Choroid plexus epithelial cell (primary cell): ENCODE results near the gene KRT39.

ENCODE experiments used
- DNase-seq: peaks from one replicate; pipeline ENCODE4 v3.0.0-alpha.2; 2010; ENCODE audit warnings: low read depth
- H3K4me3 ChIP-seq: 2 replicates; pipeline ENCODE4 v1.5.1; 2011; ENCODE audit warnings: low read depth, mild to moderate bottlenecking, control low read depth, low read length, moderate library complexity
- TF ChIP-seq, protein P1 (sequence below): conservative IDR thresholded peaks from 2 replicates; pipeline ENCODE4 v1.5.1; 2011; ENCODE audit warnings: low read depth, mild to moderate bottlenecking, control low read depth, inconsistent platforms, low read length, moderate library complexity

The KRT39 gene

DNA sequence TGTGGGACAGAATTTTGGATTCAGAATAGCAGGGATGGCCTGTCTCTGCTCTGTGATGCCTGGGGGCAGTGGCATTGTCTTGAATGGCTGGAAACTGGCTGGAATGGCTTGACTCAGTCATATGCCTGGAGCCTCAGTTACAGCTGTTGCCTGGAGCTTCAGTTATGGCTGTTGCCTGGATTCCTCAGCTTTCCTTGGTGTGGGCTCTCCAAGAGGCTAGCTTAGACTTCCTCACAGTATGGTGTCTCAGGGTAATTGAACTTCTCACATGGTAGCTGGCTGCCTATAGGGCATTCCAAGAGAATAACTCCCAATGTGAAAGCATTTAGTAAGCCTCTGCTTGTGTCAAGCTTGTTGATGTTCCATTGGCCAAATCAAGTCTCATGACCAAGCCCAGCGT is 50.4 kb downstream of the KRT39 start:
- no peak for DNase-seq

DNA sequence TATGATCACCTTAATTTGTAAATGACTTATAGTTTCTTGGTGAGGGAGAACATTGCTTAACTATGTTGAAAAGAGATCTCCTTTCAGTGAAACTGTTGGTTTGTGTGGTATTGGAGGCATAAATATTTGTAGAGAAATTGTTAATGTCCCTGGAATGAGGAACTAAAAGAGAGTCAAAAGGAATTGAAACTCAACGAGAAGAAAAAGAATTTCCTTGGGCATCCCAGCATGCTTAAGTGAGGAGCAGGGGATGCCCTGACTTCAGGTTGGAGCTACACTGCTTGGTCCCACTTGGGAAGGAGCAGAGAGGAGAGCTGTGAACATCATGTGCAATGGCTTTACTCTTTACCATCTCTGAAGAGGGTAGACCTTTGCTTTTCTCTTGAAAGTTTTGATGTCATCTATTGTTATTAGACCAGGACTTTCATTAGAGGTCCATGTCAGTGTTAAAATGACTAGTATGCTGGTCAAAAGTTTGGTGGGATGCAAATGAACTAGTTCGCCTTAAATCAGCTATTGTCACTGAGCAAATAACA is 51.0 kb downstream of the KRT39 start:
- H3K4me3 ChIP-seq = no peak overlapping the region
- peak; percentile 69 for DNase-seq
- TF ChIP-seq, protein P1, sequence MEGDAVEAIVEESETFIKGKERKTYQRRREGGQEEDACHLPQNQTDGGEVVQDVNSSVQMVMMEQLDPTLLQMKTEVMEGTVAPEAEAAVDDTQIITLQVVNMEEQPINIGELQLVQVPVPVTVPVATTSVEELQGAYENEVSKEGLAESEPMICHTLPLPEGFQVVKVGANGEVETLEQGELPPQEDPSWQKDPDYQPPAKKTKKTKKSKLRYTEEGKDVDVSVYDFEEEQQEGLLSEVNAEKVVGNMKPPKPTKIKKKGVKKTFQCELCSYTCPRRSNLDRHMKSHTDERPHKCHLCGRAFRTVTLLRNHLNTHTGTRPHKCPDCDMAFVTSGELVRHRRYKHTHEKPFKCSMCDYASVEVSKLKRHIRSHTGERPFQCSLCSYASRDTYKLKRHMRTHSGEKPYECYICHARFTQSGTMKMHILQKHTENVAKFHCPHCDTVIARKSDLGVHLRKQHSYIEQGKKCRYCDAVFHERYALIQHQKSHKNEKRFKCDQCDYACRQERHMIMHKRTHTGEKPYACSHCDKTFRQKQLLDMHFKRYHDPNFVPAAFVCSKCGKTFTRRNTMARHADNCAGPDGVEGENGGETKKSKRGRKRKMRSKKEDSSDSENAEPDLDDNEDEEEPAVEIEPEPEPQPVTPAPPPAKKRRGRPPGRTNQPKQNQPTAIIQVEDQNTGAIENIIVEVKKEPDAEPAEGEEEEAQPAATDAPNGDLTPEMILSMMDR = no peak

More for the DNA sequence above, 50.4 kb downstream of the KRT39 start:
- no peak overlapping the region for H3K4me3 ChIP-seq
- TF ChIP-seq, protein P1 = no peak

DNA sequence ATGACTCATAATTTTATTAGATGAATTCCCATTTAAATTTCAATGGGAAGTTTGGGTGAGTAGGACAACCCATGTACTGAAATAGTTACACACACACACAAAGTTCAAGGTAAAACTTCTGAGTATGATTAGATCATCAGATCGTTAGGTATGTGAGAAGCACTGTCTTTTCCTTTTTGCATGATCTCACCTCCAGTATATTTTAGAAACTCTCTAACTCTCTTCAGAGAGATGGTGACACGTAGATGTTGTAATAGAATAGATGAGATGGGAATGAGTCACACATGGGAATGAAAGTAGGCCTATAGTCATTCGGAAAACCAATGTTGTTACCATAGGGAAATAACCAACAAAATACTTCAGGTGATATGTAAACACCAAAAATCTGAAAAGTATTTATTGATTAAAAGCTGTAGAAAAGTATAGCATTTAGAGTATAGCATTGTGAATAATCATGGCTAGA is 51.5 kb downstream of the KRT39 start:
- no peak overlapping the region for H3K4me3 ChIP-seq
- DNase-seq = peak; percentile 95
- TF ChIP-seq, protein P1 = no peak

DNA sequence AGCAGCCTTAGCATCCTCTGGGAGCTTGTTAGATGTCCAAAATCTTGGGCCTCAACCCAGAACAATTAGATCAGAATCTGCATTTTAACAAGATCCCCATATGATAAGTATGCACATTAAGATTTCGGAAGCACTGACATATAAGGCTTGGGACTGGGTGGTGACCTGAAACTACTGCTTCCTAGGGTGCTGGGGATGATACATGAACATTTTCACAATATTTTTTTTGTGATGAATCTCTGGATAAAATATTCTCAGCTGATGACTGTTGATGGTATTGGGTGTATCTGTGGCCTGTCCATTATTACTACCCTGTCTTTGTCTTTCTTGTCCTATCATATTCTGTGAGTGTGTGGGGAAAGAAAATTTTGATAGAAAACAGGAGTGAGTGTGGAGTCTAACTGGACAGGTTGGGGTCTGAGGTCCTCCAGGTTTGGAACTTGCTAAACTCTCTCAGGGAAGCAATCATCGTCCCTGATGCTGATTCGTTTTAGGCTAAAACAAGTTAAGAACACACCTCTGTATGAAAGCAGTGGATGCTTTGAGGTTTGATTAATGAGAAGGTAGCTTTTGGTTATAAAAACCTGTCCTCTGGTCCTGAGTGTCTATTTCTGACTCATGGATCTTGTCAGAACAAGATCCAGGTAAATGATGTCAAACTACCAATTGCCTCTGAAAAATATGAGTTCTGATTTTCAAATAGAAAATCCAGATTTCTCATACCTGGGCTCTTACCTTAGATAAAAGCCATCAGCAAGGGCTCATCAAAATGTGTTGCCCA is 52.5 kb downstream of the KRT39 start:
- no peak overlapping the region for H3K4me3 ChIP-seq
- TF ChIP-seq, protein P1 = no peak
- DNase-seq = no peak

DNA sequence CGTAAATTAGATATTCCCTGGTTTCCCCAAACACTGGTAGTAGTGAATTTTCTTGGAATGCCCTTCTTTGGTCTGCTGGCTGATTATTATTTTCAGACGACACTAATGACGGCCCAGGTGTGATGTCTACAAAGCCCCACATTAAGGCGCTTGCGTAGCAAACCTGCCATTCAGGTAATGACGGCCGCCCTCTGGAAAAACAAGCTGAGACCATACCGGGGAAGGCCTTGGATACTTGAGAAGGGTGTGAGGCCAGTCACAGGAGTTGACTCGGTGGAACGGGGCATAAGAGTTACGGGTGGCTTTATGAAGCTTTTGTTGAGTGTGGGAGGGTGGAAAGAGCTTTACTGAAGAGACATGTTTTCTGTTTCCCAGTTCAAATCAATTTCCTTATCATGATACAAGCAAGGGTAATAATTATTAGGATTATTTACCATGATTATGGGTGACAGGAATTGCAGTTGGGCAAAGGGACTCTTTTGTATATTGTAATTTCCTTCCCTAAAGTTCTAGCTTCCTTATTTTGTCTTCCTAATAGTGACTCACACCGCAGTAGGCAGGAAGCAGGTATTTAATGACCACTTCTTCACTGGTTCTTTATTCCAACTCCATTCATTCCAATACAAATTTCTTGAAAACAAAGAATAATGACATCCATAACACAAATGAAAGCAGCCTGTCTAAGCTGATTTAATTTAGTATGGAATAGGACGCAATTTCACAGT is 54.1 kb downstream of the KRT39 start:
- TF ChIP-seq, protein P1 = no peak
- no peak overlapping the region for H3K4me3 ChIP-seq
- no peak for DNase-seq

DNA sequence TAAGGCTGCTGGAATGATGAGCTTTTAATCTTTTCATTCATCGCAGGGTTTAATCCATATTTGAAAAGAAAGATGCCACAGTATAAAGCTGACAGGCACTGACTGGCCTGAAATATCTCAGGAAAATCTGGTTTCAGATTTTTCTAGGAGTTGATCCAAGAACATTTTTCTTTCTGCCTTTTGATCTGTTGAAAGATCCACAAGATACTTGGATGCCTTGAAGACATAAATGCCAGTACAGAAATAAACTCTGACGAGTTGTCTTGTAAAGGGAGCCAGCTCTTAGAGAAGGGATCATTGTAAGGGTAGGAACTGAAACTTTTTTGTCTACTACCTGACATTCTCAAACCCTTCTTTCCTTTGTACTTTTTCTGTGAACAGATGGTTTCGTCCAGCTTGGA is 56.3 kb downstream of the KRT39 start:
- peak; percentile 82 for DNase-seq
- H3K4me3 ChIP-seq = no peak overlapping the region
- TF ChIP-seq, protein P1 = no peak
